K562 (cell line): ENCODE results near the gene IQCK.

ENCODE experiments used
- ASH1L ChIP-seq: fragments of 450-650 bp; IDR thresholded peaks from 2 replicates; pipeline ENCODE4 v1.6.1; 2018; ENCODE audit warnings: borderline replicate concordance, mild to moderate bottlenecking, low read depth; ENCODE audit not compliant: partially characterized antibody
- TF ChIP-seq, protein P1 (sequence below): sonication (generic); formaldehyde crosslinking; IDR thresholded peaks from 2 replicates; pipeline ENCODE4 v1.5.0; 2020; ENCODE audit warnings: missing genetic modification reagents

DNA sequence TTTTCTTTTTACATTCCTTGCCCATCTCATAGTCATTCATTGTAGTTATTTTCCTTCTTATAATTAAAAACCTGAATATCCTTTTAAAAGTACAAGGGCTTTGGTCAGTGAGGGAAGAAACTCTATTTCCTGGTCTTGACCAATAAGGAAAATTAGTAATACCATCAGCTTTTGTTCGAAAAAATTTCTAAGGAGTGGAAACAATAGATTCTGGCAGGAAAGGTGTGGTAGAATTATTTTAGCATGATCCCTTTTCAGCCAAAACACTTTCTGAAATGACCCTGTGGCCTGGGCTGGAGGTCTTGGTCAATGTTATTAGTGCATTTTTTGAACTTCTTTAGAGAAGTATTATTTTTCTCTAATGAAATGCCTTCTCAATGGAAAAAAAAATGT is 36.6 kb downstream of the IQCK start:
- TF ChIP-seq, protein P1, sequence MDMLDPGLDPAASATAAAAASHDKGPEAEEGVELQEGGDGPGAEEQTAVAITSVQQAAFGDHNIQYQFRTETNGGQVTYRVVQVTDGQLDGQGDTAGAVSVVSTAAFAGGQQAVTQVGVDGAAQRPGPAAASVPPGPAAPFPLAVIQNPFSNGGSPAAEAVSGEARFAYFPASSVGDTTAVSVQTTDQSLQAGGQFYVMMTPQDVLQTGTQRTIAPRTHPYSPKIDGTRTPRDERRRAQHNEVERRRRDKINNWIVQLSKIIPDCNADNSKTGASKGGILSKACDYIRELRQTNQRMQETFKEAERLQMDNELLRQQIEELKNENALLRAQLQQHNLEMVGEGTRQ (CRISPR knock-in tag), result no peak
- TF ChIP-seq ASH1L, result no peak
